ENCODE results near the gene ACTN1.

GRCh38 chr14:68948686-68949600, 30.2 kb downstream of the ACTN1 start:
- TF ChIP-seq CTCF (IDR thresholded peaks at IDR 0.05), result no peak
- no peak for TF ChIP-seq POLR2A (IDR thresholded peaks at IDR 0.05)

Measured in esophagus squamous epithelium (tissue), 4 donors.